OCI-M2 (cell line): ENCODE data around the gene DHX30.
"Not testable (repeated sequence)": the region's sequence is repeated elsewhere in the genome, so short reads cannot be mapped to it uniquely, and the experiment has no call there.

Source experiments
- DNase-seq: peaks from one replicate; lab custom pipeline; 2025; ENCODE audit not compliant: unreplicated experiment; lab: John Stamatoyannopoulos, UW

Gene DHX30

GRCh38 chr3:47882338-47882737, 79.4 kb downstream of the DHX30 start:
- no peak for DNase-seq

DNA sequence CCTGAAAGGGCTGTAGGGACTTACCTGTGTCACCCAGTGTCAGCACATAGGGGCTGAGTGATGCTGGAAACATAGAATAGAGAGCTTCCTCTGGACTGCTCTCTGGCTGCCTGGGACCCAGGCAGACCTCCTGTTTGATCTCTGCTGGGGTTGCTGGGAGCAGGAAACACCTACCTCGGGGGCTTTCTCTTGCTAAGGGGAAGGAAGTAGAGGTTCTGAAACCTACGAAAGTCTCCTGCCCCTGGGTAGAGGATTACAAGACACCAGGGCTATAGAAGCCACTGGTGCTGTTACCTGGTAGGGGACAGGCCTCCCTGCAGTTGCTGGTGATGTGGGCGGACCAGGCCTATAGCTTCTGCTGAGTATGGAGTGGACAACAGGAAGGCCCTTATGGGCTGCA, 81.7 kb downstream of the DHX30 start:
- no peak for DNase-seq

DNA sequence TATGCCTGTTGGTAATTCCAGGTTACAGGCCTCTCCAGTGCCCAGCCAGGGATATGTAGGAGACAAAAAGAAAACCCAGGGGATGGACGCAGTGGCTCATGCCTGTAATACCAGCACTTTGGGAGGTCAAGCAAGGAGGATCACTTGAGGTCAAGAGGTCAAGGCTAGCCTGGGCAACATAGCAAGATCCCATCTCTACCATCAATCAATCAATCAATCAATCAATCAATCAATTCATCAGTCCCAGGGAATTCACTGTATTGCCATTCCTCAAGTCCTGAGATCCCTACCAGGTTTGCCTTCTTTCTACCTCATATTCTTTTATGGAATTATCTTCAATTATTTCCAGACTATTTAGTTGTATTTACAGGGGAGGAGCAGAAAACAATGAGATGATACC, 82.2 kb downstream of the DHX30 start:
- DNase-seq: no peak

DNA sequence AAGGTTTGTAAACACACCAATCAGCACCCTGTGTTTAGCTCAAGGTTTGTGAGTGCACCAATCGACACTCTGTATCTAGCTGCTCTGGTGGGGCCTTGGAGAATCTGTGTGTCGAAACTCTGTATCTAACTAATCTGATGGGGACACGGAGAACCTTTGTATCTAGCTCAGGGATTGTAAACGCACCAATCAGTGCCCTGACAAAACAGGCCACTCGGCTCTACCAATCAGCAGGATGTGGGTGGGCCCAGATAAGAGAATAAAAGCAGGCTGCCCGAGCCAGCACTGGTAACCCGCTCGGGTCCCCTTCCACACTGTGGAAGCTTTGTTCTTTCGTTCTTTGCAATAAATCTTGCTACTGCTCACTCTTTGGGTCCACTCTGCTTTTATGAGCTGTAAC, 85.1 kb downstream of the DHX30 start:
- DNase-seq: not testable (repeated sequence)

DNA sequence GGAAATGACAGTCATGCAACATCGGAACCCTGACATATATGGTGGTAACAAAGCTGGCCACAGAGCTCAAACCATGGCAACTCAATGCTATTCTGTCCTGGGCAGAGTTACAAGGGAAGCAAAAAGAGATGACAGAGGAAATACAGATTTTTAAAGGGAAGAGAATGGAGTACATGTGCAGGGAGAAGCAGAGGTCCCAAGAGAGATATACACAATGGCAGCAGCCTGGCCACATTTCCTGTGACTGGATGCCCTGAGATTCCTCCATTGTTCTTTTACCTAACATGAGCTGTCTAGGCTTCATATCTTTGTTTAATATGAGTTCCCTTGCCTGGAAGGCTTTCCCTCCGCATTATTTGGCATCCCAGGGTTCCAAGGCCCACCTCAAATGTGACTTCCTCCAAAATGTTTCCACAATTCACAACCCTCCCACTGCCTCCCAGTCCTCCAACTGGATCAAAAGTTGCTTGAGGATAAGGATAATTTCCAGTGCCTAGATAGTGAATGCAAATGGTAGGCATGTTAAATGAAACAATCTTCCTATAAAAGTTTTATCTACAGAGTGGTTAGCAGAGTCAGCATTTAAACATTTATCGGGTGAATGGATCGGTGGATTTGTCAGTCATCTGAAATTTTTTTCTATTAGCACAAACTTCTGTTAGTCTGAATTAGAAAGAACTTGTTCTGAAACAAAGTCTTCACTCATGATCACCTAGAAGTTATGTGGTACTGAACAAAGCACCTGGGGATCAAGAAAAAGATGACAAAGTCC, 86.2 kb downstream of the DHX30 start:
- no peak for DNase-seq

GRCh38 chr3:47890126-47890827, 87.3 kb downstream of the DHX30 start:
- DNase-seq: no peak

DNA sequence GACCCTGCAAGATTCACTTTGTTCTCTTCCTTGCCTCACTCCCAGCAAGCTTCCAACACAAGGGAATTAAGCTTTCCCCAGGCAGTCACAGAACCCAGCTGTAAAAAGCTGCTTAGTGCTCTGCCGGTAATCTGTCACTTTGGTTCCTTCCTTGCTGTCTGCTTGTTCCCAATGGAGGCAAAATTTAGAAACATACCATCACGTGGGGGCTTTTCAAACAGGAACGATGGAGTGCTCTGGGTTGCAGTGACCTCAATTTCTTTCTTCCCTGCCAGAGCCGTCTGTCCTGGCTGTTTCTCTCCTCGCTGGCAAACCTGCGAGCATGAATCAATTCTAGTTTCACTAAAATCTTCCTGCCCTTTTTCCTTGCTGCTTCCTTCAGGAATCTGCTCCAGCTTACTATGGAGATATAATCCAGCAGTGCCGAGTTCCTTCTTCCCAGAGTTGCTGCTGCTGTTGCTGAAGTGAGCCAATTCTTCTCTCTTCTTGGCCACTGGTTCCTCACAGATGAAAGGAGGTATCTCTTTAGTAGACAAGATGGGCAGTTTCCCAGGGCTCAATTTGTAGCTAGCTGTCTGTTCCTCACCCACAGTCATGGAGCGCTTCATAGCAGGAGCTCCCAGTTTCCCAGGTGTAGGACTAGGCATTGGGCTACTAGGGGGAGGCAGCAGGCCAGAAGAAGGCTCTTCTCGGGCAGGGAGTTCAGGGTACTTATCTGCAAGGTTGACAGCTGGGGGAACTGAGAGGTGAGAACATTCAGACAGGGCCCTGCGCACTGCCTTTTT, 88.1 kb downstream of the DHX30 start:
- no peak for DNase-seq

- DNase-seq: no peak
These were observed 88.7 kb downstream of the DHX30 start for GRCh38 chr3:47891613-47892005.

GRCh38 chr3:47892286-47893040, 89.5 kb downstream of the DHX30 start:
- DNase-seq: no peak

DNA sequence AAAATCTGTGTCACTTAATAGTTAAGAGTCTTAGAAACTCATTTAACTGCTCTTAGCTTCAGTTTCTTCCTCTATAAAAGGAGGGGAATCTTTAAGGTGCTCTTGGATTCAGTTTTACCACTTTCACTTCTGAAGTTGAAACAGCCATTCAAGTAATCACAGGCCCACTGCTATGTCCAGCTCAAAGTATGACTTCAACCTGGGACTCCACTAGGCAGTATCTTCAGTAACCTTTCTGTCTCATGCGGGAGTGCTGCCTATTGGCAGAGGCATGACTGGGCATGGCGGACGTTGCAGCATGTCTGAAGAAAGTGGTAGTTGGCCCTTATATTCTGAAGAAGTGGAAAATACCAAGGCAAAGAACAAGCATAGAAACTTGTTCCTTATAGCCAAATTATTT, 92.3 kb downstream of the DHX30 start:
- no peak for DNase-seq

- DNase-seq: no peak
These were observed 93.8 kb downstream of the DHX30 start for GRCh38 chr3:47896736-47897135.

DNA sequence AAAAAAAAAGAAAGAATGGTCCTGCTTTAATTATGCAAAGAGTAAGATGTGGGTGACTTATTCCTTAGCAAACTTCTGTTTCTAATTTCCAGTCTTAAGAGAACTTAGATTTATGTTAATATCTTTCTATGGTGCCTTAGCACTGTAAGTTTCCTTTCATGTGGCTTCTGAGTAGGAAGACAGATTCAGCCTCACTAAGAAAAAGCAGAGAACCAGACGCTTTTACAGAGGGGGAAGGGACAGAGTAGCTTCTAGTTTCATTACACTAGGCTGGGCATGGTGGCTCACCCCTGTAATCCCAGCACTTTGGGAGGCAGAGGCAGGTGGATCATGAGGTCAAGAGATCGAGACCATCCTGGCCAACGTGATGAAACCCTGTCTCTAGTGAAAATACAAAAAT, 95.0 kb downstream of the DHX30 start:
- DNase-seq: no peak

DNA sequence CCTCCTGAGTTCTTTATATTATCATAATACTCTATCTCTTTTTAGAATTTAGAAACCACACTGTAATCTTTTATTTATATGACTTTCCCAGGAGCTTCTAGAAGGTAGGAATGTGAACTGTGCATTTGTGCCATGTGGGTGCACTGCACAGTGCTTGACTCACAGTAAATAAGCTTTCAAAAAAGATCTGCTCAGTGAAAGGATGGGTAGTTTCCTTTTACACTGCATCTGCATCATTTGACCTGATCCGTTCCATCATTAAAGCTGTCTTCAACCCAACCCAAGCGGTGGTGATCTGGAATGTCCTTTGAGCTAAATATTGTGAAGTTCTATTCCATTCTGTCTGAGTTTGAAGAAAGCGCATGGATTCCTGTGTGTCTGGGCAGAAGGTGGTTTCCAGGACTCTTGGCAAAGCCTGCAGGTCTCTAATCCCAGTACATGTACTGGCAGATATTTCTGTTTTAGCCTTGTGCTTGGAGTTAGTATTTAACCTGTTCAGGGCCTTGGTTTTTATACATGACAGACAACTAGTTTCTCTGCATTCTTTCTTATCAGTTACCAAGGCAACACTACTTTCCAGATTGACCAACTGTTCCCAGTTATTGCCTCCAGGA, 96.7 kb downstream of the DHX30 start:
- DNase-seq: no peak
